K562 (cell line): Measurements from ENCODE around the gene TBXAS1. TPM values are rescaled to one million over a fixed set of nuclear protein-coding genes. Genes with fewer than 3 reads are reported as not detected.

Experiments
- DMBX1 ChIP-seq: fragments of 250-450 bp; sonication (Bioruptor Pico); IDR thresholded peaks from 2 replicates; pipeline ENCODE4 v1.8.0; 2022; ENCODE audit warnings: inconsistent platforms, mild to moderate bottlenecking, moderate library complexity, borderline replicate concordance
- ELF4 ChIP-seq: fragments of 450-650 bp; formaldehyde crosslinking; IDR thresholded peaks from 2 replicates; pipeline ENCODE4 v1.4.0; 2022; ENCODE audit warnings: missing genetic modification characterization
- GATAD2B ChIP-seq: fragments of 450-650 bp; IDR thresholded peaks from 2 replicates; pipeline ENCODE4 v1.6.1; 2017; ENCODE audit warnings: mild to moderate bottlenecking, borderline replicate concordance
- PBX2 ChIP-seq, 2 experiments: IDR thresholded peaks in 1 of 2; conservative IDR thresholded peaks in 1 of 2; 2 replicates each; pipeline ENCODE4 v1.6.1; 2016; ENCODE audit warnings: low read depth in 2 of 2, mild to moderate bottlenecking in 1 of 2, missing compliant biosample characterization in 1 of 2, missing genetic modification characterization in 1 of 2, moderate library complexity in 1 of 2
- THAP7 ChIP-seq: fragments of 250-450 bp; sonication (Bioruptor Pico); IDR thresholded peaks from 2 replicates; pipeline ENCODE4 v1.5.0; 2021
- ZBTB40 ChIP-seq, 2 experiments: fragments of 450-650 bp in 1 of 2; sonication (generic) in 1 of 2; formaldehyde crosslinking in 1 of 2; IDR thresholded peaks; 2 replicates each; pipeline versions ENCODE4 v1.7.1 to v1.9.0; 2016 to 2022; ENCODE audit warnings: inconsistent platforms in 1 of 2, mild to moderate bottlenecking in 1 of 2, missing genetic modification reagents in 1 of 2
- ZNF143 ChIP-seq: sonication (generic); formaldehyde crosslinking; IDR thresholded peaks from 2 replicates; pipeline ENCODE4 v1.9.0; 2022; ENCODE audit warnings: mild to moderate bottlenecking, missing genetic modification reagents
- ZNF511 ChIP-seq: sonication (generic); formaldehyde crosslinking; IDR thresholded peaks from 2 replicates; pipeline ENCODE4 v1.8.0; 2022; ENCODE audit warnings: mild to moderate bottlenecking, missing genetic modification reagents
- ZNF740 ChIP-seq, 3 experiments: fragments of 200-800 bp in 1 of 3; sonication (Bioruptor generic) in 1 of 3; sonication (generic) in 1 of 3; formaldehyde crosslinking in 1 of 3; IDR thresholded peaks; 2 replicates each; pipeline versions ENCODE4 v1.6.1 to v1.8.0; 2016 to 2022; ENCODE audit warnings: mild to moderate bottlenecking in 2 of 3, missing compliant biosample characterization in 2 of 3, missing genetic modification characterization in 2 of 3, missing genetic modification reagents in 1 of 3
- polyA plus RNA-seq, 8 experiments: library from polyadenylated mRNA; depleted of rRNA in 4 of 8; stranded (reverse) in 5 of 8; unstranded in 3 of 8; fragments of >200 nt; fragmentation: Nextera tagmentation in 2 of 8; fragmentation: Illumina TruSeq in 1 of 8; extraction: Ambion mirVana in 2 of 8; extraction: Trizol in 1 of 8; gene quantifications; 2 replicates each; pipeline versions ENCODE4 v1.2.1 to v1.2.3, GENCODE V29; 2011 to 2014; ENCODE audit warnings: inconsistent platforms in 1 of 8, missing spikeins in 1 of 8
- total RNA-seq, 7 experiments: library from RNA; depleted of rRNA in 6 of 7; stranded (reverse); fragments of >200 nt in 6 of 7; fragmentation: Illumina TruSeq in 2 of 7; extraction: Trizol in 2 of 7; gene quantifications; 2 replicates each; pipeline versions ENCODE4 v1.2.1 to v1.2.3, GENCODE V29; 2011 to 2021; ENCODE audit warnings: low replicate concordance in 1 of 7

The TBXAS1 gene
- total and polyA plus RNA-seq, 9 of the 15 experiments (the other 6 are each of a cell fraction or from before 2014, with no cell fraction given): 1.1 to 8.3 (median 1.9) TPM

- TF ChIP-seq PBX2 (CRISPR knock-in tag; IDR thresholded peaks at IDR 0.05; ENCODE audit: low read depth) (no peak), PBX2 (tag; conservative IDR thresholded peaks at IDR 0.05; ENCODE audit: low read depth) (0 out of 2 replicates have a peak, but pooled peaks have one; percentile 18), GATAD2B (no peak), THAP7 (CRISPR knock-in tag) (no peak), ELF4 (CRISPR knock-in tag) (no peak), ZNF143 (peak; percentile 53; the same call in 1 of the 2 replicates), ZNF511 (CRISPR knock-in tag) (peak; percentile 86; the same call in 1 of the 2 replicates), ZNF740 (CRISPR knock-in tag; IDR thresholded peaks at IDR 0.05) (peak; percentile 58; the same call in 1 of the 2 replicates), ZNF740 (tag; IDR thresholded peaks at IDR 0.05) (no peak), DMBX1 (CRISPR knock-in tag) (0 out of 2 replicates have a peak, but pooled peaks have one; percentile 46), ZBTB40 (IDR thresholded peaks at IDR 0.05) (peak; percentile 33; the same call in 1 of the 2 replicates), ZBTB40 (CRISPR knock-in tag; IDR thresholded peaks at IDR 0.05) (peak; percentile 52)
Observed at GRCh38 chr7:139829025-139829774, at the start of gene TBXAS1 (continued).
